ENCODE measurements around the gene CEP120.

Gene CEP120

GRCh38 chr5:123359454-123360200, 63.6 kb downstream of the CEP120 start:
- no peak for TF ChIP-seq CTCF (IDR thresholded peaks at IDR 0.05; ENCODE audit: insufficient read depth, low read length, poor library complexity, severe bottlenecking)
- no peak for DNase-seq (ENCODE audit: extremely low read depth, insufficient read length)
- H3K36me3 ChIP-seq (ENCODE audit: control insufficient read depth, insufficient read depth, low read length) = no peaks in the 10 kb centered on the region
- H3K4me3 ChIP-seq (replicated peaks; ENCODE audit: low read depth, low read length) = no peak overlapping the region
- no peaks in the 10 kb centered on the region for H3K27me3 ChIP-seq (replicated peaks; ENCODE audit: control insufficient read depth, insufficient read depth, low read length)

- no peak for TF ChIP-seq CTCF (IDR thresholded peaks at IDR 0.05; ENCODE audit: insufficient read depth, low read length, poor library complexity, severe bottlenecking)
- no peaks in the 10 kb centered on the region for H3K27me3 ChIP-seq (replicated peaks; ENCODE audit: control insufficient read depth, insufficient read depth, low read length)
- no peaks in the 10 kb centered on the region for H3K36me3 ChIP-seq (ENCODE audit: control insufficient read depth, insufficient read depth, low read length)
- no peak for DNase-seq (ENCODE audit: extremely low read depth, insufficient read length)
- H3K4me3 ChIP-seq (replicated peaks; ENCODE audit: low read depth, low read length) = no peak overlapping the region
Observed at GRCh38 chr5:123358751-123359150, 64.5 kb downstream of the CEP120 start.

- H3K27me3 ChIP-seq (replicated peaks; ENCODE audit: control insufficient read depth, insufficient read depth, low read length) = no peaks in the 10 kb centered on the region
- no peak overlapping the region for H3K4me3 ChIP-seq (replicated peaks; ENCODE audit: low read depth, low read length)
- TF ChIP-seq CTCF (IDR thresholded peaks at IDR 0.05; ENCODE audit: insufficient read depth, low read length, poor library complexity, severe bottlenecking) = no peak
- no peaks in the 10 kb centered on the region for H3K36me3 ChIP-seq (ENCODE audit: control insufficient read depth, insufficient read depth, low read length)
- no peak for DNase-seq (ENCODE audit: extremely low read depth, insufficient read length)
Observed at GRCh38 chr5:123358304-123358703, 64.9 kb downstream of the CEP120 start.

GRCh38 chr5:123351820-123352219, 71.4 kb downstream of the CEP120 start:
- Histone ChIP-seq H3K4me3 (replicated peaks; ENCODE audit: low read depth, low read length) (no peak overlapping the region), H3K27me3 (replicated peaks; ENCODE audit: control insufficient read depth, insufficient read depth, low read length) (no peaks in the 10 kb centered on the region), H3K36me3 (ENCODE audit: control insufficient read depth, insufficient read depth, low read length) (no peaks in the 10 kb centered on the region; the same call in none of the 2 replicates)
- TF ChIP-seq CTCF (IDR thresholded peaks at IDR 0.05; ENCODE audit: insufficient read depth, low read length, poor library complexity, severe bottlenecking) = no peak
- no peak for DNase-seq (ENCODE audit: extremely low read depth, insufficient read length)

- no peak for DNase-seq (ENCODE audit: extremely low read depth, insufficient read length)
- Histone ChIP-seq H3K36me3 (ENCODE audit: control insufficient read depth, insufficient read depth, low read length) (no peaks in the 10 kb centered on the region; the same call in none of the 2 replicates), H3K4me3 (replicated peaks; ENCODE audit: low read depth, low read length) (no peak overlapping the region), H3K27me3 (replicated peaks; ENCODE audit: control insufficient read depth, insufficient read depth, low read length) (no peaks in the 10 kb centered on the region)
- TF ChIP-seq CTCF (IDR thresholded peaks at IDR 0.05; ENCODE audit: insufficient read depth, low read length, poor library complexity, severe bottlenecking) = no peak
Observed at GRCh38 chr5:123351240-123351639, 72.0 kb downstream of the CEP120 start.
